ENCODE data around the gene MRPS2.
"Not testable (repeated sequence)": the region's sequence is repeated elsewhere in the genome, so short reads cannot be mapped to it uniquely, and the experiment has no call there.

Gene MRPS2

DNA sequence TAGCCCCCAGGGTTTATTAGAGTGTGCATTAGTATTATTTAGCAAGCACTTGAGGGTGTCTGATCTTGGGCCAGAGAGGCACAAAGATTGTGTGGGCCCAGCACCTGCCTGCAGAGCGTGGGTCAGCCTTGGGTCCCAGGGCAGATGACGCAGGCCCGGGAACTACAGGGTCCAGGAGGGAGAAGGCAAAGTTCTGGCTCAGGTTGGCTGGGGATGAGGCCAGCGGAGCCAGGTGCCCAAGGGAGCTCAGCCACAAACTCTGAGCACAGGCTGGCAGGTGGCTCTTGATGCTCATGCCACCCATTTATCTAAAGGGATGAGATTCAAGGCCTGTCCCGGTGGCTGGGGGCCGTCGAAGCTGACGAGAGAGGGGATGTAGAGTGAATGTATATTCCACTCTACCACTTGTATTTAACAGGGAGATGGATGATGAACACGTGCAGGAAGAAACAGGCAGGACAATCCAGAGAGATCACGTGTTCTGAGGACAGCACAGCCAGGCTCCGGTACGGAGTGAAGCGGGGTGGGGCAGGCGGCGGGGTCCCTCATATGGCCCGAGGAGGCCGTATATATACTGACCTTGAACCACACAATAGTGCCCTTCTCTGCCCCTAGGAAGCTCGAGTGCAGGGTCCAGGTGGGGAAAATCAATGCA lies 44.6 kb downstream of the MRPS2 start:
- Histone ChIP-seq H3K79me2 (ENCODE audit: insufficient read depth, low read length) (no peaks in the 10 kb centered on the region), H3F3A (ENCODE audit: insufficient read depth, low read length) (no peaks in the 10 kb centered on the region), H4K20me1 (ENCODE audit: insufficient read depth, low read length) (no peaks in the 10 kb centered on the region), H3K9me3 (ENCODE audit: low read length) (no peaks in the 10 kb centered on the region), H3K27ac (ENCODE audit: low read depth, low read length, poor library complexity, severe bottlenecking) (no peak overlapping the region), H3K27me3 (ENCODE audit: insufficient read depth, low read length) (no peaks in the 10 kb centered on the region), H3K4me2 (ENCODE audit: low read length) (no peak overlapping the region), H2AFZ (ENCODE audit: low read length) (no peak overlapping the region), H3K4me1 (ENCODE audit: insufficient read depth, low read length, severe bottlenecking) (no peaks in the 10 kb centered on the region), H3K9ac (ENCODE audit: low read length) (no peak overlapping the region), H3K9me2 (ENCODE audit: low read depth, low read length) (no peaks in the 10 kb centered on the region), H3K36me3 (ENCODE audit: insufficient read depth, low read length) (no peaks in the 10 kb centered on the region), H3K4me3 (ENCODE audit: low read depth, low read length, poor library complexity, severe bottlenecking) (no peak overlapping the region)
- TF ChIP-seq EZH2 (IDR thresholded peaks at IDR 0.05; ENCODE audit: borderline replicate concordance, low read length), result no peak
- TF ChIP-seq, protein P1, sequence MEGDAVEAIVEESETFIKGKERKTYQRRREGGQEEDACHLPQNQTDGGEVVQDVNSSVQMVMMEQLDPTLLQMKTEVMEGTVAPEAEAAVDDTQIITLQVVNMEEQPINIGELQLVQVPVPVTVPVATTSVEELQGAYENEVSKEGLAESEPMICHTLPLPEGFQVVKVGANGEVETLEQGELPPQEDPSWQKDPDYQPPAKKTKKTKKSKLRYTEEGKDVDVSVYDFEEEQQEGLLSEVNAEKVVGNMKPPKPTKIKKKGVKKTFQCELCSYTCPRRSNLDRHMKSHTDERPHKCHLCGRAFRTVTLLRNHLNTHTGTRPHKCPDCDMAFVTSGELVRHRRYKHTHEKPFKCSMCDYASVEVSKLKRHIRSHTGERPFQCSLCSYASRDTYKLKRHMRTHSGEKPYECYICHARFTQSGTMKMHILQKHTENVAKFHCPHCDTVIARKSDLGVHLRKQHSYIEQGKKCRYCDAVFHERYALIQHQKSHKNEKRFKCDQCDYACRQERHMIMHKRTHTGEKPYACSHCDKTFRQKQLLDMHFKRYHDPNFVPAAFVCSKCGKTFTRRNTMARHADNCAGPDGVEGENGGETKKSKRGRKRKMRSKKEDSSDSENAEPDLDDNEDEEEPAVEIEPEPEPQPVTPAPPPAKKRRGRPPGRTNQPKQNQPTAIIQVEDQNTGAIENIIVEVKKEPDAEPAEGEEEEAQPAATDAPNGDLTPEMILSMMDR (IDR thresholded peaks at IDR 0.05; ENCODE audit: low read length), result no peak

DNA sequence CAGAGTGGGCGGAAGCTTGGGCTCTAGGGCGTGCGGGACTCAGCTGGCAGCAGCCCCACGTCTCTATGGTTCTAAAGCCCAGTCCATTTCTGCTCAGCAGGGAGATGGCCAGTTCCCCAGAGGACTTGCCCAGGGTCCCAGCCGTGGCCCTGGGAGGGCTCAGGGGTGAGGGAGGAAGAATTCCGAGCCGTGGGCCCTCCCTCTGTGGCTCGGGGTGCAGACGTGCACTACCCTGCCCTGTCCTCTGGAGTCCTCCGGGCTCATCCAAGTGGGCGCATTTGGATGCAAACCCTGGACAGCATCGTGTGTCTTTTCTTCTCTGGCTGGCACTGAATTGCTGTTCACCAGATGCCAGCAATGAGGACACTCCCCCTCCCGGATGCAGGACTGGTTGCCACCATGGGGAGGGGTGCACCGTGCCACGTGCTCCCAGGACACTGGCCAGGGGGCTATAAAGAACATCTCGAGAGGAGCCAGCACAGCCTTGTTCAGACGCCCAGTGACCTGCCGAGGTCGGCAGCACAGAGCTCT lies 45.2 kb downstream of the MRPS2 start, which contains the start of gene OBP2A:
Gene OBP2A, plus strand, starts transcription at position 481 of the 531 bp plus-strand sequence. CDS start 55 bp downstream, outside the sequence.
- not testable (repeated sequence) for H2AFZ ChIP-seq (ENCODE audit: low read length); H3K4me1 ChIP-seq (ENCODE audit: insufficient read depth, low read length, severe bottlenecking); H3K9me2 ChIP-seq (ENCODE audit: low read depth, low read length); H3F3A ChIP-seq (ENCODE audit: insufficient read depth, low read length); H3K79me2 ChIP-seq (ENCODE audit: insufficient read depth, low read length); H3K9me3 ChIP-seq (ENCODE audit: low read length); H4K20me1 ChIP-seq (ENCODE audit: insufficient read depth, low read length); H3K4me2 ChIP-seq (ENCODE audit: low read length); H3K4me3 ChIP-seq (ENCODE audit: low read depth, low read length, poor library complexity, severe bottlenecking); H3K36me3 ChIP-seq (ENCODE audit: insufficient read depth, low read length); H3K27ac ChIP-seq (ENCODE audit: low read depth, low read length, poor library complexity, severe bottlenecking); H3K9ac ChIP-seq (ENCODE audit: low read length); H3K27me3 ChIP-seq (ENCODE audit: insufficient read depth, low read length)

DNA sequence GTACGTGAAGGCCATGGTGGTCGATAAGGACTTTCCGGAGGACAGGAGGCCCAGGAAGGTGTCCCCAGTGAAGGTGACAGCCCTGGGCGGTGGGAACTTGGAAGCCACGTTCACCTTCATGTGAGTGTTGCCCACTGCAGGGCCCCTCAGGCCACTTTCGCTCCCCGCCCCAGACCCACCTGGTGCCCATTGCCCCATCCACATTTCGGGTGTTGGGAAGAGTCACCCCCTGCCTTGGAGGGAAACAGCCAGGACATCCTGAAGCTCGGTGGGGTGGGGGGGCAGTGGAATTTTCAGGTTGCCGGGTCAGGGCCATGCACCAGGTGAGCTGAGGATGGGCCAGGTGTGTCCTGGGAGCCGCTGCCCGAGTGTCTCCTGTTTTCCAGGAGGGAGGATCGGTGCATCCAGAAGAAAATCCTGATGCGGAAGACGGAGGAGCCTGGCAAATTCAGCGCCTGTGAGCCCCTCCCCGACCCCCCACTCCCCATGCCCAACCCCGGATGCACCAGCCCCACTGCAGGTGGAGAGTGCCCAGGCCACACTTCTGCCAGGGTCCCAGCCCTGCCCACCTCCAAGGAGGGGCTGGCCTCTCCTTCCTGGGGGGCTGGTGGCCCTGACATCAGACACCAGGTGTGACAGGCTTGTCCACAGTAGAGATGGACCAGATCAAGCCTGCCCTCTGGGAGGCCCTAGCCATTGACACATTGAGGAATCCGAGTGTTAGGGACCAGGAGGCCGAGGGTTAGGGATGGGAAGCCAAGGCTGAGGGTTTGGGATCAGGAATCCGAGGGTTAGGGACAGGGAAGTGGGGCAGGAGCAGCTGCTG lies 46.5 kb downstream of the MRPS2 start:
- not testable (repeated sequence) for H3K4me2 ChIP-seq (ENCODE audit: low read length); H2AFZ ChIP-seq (ENCODE audit: low read length); H3K27ac ChIP-seq (ENCODE audit: low read depth, low read length, poor library complexity, severe bottlenecking); H3K4me3 ChIP-seq (ENCODE audit: low read depth, low read length, poor library complexity, severe bottlenecking); H4K20me1 ChIP-seq (ENCODE audit: insufficient read depth, low read length); H3K9ac ChIP-seq (ENCODE audit: low read length); H3K9me3 ChIP-seq (ENCODE audit: low read length); H3K9me2 ChIP-seq (ENCODE audit: low read depth, low read length); H3K4me1 ChIP-seq (ENCODE audit: insufficient read depth, low read length, severe bottlenecking); H3K36me3 ChIP-seq (ENCODE audit: insufficient read depth, low read length); H3K79me2 ChIP-seq (ENCODE audit: insufficient read depth, low read length); H3K27me3 ChIP-seq (ENCODE audit: insufficient read depth, low read length); H3F3A ChIP-seq (ENCODE audit: insufficient read depth, low read length)
